HG02763 (cell line): ENCODE results near the gene IRAK1.

Experiments used
- ATAC-seq: cut with Tn5 transposase; IDR thresholded peaks from one replicate; pipeline ENCODE4 v1.9.1; 2021; ENCODE audit warnings: mild to moderate bottlenecking, moderate library complexity; ENCODE audit not compliant: unreplicated experiment

IRAK1 gene

DNA sequence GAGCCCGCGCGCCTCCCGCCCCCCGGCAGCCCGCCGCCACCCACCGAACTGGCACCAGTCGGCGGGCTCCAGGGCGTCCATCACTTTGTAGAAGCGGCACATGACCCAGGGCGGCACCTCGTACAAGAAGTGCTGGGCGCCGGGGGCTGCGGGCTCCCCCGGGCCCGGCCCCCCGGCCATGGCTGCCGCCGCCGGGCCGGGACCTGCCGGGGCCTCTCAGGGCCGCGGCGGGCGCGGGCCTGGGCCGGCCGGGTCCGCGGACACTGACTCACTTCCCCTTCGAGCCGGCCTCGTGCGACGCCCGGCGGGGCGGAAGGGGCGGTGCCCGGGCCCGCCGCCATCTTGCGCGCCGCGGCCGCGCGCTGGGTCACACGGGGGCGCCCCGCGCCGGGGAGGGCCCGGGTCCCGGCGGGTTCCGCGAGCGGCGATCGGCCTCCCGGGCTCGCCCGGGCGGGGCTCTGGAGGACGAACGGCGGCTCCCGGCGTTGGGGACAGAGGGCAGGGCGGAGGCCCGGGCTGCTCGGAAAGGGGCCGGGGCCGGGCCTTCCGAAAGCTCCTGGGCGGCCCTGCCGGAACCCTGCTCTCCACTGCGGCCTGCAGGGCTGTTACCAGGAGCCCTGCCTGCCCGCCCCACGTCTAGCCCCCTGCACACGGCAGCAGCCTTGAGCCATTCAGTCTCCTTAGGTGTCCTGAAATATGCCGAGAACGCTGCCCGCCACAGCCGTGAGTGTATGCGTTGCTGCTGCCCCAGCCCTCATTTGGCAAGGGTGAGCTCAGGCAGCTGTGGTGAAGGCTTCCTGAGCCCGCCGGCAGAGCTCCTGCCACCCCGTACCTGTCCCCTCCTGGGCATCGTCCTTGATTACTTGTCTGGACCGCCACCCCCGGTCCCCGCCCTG lies at the start of gene IRAK1:
Gene IRAK1 (minus strand): TSS at position 270 of the 896 bp plus-strand sequence. CDS start 90 bp downstream, at position 180.
- peak; percentile 63 for ATAC-seq

DNA sequence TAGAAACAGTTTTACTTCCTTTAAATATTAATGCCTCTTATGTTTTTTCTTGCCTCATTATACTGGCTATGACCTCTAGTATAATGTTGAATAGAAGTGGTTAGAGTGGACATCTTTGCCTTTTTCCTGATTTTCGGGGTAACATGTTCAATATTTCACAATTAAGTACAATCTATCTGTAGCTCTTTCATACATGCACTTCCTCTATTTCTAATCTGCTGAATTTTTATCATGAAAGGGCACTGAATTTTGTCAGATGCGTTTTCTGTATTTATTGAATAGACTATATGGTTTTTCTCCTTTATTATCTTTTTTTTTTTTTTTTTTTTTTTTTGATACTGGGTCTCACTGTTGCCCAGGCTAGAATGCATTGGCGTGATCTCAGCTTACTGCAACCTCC lies 48.9 kb upstream of the IRAK1 start:
- ATAC-seq: no peak

DNA sequence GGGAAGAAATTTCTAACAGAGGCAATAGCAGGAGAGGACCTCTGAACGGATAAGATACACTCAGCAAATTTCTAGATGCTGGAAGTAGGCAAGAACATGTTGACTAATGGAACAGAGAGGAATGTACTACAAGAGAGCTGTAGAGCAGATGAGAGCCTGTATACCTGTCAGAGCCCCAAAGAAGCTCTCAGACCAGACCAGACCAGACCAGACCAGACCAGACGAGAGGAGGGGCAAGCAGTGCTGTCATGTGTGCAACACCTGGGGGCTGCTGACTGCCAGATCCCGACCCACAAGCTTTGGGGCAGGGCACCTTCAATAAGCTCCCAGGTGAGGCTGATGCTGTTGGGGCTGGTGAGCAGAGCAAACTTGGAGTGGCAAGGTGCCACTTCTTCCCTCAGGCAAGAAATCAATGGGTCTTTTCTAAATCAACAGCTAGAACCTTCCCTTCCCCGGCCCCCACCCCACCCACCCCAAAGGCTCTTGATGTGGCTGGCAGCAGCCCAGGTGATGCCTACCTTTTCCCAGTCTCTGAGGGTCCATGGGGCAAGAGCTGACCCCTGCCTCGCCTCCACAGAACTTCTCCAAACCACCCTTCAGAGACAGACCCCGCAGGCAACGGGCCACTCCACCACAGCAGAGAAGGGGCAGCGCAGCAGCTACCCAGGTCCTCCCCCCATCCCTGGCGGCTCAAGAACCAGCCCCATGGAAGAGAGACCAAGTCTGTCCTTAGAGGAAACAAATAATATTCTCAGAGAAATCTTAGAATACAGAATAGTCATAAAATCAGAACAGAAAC lies 45.1 kb upstream of the IRAK1 start:
- no peak for ATAC-seq

DNA sequence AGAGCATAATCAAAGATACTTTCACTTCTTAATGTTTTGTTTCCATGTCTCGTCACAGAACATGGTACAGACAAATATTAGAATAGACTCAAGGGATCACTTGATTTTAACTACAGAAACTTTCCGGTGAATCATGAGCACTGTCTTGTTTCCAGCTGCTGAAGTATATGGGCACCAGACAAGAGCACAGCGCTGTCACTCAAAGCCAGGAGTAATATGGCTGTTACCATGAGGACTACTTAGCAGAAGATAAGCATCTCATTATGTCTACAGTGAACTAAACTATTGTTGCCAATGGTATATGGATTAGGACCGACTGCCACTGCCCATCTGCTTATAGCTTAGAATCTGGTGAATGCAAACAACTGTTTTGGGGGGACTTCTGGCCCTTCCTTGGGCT lies 43.5 kb upstream of the IRAK1 start:
- no peak for ATAC-seq

DNA sequence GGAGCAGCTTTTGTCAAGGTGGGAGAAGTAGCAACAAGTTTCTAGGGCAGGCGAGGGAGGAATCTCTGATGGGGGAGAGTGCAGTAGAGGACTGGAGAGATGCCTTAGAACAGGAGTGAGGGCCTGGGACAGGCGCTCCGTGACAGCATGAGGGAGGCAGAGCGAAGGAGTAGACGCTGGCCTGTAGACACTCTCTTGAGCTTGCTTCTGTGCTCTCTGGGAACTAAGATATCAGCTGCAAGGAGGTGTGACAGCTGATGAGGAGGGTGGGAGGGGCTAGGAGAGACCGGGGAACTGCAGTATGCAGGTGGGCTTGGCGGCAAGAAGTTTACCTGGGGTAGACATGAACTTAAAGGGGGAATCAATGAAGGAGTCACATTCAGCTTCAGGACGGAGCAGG lies 42.1 kb upstream of the IRAK1 start:
- ATAC-seq: no peak

DNA sequence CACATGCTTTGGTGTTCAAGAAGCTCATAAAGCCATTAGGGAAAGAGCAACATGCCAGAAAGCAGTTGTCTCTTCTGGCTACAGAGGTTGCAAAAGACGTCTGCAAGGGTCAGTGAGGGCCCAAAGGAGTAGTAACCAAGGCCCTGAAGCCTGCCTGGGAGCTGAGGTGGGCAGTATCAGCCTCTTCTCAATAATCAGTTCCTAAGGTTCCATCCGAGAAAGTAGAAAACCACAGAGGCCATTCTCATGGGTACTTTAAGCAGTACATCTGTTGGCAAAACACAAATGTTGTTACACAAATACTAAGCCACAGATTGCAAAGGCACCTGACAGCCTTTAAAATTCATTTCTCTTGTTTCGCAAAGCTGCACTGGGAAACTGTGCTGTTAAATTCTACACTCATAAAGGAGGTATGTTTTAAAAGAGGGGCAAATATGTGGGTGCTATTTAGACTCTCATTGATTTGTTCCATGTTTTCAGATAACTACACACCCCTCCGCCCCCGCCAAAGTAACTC lies 40.1 kb upstream of the IRAK1 start:
- ATAC-seq: no peak

DNA sequence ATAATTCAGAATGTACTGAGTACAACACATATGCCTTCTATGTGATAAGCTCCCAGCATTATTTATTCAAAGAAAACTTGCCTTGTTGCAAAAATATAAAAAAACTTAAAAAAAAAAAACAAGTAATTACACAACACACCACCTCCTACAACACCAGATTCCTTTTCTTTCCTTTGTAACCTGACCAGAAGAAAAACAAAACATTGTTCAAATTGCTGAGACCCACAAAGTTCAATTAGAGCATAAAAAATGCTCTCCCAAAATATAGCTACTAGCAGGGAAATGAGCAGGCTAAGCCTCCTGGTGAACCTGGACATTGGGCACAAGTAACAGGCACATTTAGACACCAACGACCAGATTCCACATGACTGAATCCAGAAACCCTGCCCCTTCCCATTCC lies 39.5 kb upstream of the IRAK1 start:
- no peak for ATAC-seq

DNA sequence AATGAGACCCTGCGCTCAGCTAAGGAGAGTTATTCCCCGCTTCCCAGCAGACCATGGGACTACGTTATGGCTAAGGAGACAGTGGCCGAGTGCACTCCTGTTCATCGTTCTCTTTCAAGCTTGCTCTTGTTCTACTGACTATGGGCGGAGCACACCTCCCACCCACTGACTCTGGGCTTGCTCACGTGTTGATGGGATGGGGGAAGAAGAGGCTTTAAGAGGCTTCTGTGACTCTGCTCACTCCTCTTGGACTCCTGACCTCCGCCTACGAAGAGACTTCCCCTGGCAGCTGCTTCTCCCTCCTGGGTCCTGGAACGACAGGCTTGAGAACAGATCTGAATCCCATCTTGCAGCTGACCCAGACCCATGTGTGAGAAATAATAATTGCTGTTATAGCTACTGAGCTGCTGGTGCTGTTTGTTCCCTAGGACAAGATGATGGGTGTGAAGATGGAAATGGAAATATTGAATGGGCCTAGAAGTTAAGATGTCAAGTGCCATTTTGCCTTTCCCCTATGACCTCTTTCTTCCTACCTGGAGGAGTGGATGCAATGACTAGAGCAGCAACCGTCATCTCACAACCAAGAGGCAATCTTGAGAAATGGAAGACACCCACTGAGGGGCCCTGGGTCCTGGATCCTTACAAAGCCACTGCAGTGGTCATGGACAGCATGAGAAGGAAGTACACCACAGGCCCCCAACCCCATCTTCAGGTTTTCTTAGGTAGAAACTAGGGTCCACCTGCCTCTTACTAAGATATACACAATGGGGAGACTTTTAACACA lies 38.7 kb upstream of the IRAK1 start:
- no peak for ATAC-seq

DNA sequence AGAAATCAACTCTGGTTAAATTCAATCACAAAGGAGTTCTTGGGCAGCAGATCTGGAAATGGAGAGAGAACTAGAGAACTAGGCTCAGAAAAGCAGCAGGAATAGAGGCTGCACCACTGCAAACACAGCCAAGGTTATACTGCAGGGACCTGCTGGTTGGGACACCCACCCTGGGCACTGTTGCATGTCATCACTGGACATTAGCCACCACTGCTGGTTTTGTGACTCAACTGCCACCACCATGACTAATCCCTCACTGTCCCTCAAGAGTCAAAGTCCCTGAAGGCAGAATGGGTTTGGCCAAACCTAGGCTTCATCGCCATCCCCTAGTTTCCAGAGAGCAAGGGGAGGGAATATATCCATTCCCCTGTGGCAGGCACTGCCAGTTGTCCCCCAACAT lies 38.1 kb upstream of the IRAK1 start:
- ATAC-seq: no peak

DNA sequence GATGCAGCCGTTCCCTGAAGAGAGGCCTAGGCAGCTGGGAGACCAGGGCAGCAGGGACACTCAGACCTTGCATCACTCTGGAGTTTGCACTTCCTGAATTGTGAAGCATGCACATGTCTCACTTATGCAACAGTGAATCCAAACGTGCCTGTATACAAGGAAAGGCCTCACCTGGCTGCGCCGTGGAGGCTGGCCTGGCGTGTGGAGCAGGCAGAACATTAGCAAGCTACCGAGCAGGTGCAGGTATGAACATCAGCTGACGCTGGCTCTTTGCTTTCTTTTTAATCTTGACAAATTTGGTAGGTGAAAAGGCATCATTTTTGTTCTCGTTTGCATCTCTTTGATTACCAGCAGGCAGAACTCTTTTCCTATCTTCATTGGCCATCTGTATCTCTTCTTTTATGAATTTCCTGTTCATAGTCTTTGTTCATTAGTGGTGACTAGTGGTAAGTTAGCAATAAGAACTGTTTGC lies 37.1 kb upstream of the IRAK1 start:
- no peak for ATAC-seq

DNA sequence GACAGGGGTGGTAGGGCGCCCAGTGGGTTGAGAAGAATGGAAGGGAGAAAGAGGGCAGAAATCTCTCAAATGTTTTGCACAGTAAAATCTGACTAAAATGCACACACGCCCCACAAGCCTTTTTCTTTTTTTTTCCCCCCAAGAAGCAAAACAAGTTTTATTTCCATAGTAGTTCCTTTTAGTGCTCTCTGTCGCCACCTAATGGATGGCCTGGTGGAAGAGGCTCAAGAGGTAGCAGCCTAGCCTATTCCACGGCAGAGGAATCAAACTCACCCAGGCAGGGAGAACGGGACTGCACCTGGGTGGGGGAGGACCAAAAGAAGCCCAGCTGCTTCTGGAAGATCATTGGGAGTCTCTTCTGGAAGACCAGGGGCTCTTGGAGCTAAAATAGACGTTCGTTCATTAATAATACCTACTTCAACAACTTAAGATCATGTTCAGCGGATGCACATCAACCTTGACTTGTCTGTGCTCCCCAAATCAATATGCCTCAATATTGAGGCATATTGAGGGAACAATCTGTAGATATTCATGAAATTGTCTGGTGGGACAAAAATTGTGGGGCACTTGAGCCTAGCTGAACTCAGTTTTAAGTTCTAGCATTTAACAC lies 31.6 kb upstream of the IRAK1 start:
- ATAC-seq: no peak

DNA sequence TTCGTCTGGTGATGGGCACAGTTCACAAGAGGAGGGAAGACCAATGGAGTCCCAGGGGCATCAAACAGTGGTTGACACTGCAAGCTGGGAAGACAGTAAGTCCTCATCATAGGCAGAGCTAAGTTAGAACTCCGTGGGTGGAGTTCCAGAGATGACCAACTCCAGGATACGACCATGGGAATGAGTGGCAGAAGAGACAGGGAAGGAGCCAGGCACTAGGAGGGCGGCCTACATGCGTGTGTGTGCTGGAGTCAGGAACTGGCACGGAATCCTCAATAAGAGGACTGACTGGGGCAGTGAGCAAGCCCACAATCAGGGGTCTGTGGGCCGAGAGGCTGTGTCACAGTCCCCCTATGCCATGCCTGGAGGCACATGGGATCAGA lies 30.4 kb upstream of the IRAK1 start:
- ATAC-seq: no peak

DNA sequence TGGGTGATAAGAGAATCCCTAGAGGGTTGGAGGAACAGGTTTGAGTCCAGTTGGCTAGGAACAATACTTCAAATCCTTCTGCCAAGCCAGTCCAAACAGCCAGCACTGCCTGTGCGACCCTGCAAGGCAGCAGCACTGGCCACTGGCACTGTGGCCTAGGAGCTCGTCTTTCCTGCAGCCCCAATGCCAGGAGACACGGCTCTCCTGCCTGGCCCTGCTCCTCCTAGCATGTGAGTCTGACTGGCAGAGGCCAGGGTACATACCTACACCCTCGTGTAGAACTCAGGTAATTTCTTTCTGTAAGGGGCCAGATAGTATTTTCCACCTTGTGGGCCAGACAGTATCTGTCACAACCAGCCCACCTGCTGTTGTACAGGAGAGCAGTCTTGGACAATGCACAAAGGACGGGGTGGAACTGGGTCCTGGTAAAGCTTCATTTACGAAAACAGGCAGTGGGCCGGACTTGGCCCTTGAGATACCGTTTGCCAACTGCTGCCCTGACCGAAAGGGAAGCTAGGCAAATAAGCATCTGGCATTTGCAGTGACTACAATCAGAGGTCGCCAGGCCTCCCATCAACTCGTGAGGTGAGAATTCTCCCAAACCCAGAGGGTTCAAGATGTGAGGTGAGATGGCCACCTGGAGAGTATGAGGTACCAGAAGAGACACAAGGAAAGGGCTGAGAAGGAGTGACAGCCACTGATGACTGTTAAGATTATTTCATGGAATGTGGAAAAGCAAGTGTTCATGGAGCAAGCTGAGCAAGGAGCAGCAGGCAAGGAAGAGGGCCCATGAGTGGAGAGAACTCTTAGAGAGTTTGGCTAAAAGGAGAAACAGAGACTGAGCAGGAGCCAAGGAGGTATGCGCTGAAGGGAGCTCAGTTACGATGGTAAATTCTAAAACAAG lies 29.8 kb upstream of the IRAK1 start:
- ATAC-seq: no peak

DNA sequence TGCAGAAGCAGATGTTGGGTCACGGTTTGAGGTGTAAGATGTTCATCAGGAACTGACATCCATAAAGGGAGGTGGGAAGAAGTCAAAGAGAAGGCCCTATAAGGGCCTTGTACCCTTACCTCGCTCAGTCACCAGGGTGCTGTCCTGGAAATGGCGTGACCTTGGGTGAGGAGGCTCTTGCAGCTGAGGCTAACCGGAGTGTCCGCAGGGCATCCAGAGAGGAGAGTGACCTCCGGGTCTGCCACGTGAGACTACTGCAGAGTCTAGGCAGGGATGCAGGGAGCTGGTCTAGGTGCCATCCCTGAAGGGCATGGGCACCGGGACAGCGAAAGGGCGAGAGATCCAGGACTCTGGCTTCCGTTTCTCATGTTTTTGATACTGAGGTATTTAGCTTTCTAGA lies 28.7 kb upstream of the IRAK1 start:
- no peak for ATAC-seq

DNA sequence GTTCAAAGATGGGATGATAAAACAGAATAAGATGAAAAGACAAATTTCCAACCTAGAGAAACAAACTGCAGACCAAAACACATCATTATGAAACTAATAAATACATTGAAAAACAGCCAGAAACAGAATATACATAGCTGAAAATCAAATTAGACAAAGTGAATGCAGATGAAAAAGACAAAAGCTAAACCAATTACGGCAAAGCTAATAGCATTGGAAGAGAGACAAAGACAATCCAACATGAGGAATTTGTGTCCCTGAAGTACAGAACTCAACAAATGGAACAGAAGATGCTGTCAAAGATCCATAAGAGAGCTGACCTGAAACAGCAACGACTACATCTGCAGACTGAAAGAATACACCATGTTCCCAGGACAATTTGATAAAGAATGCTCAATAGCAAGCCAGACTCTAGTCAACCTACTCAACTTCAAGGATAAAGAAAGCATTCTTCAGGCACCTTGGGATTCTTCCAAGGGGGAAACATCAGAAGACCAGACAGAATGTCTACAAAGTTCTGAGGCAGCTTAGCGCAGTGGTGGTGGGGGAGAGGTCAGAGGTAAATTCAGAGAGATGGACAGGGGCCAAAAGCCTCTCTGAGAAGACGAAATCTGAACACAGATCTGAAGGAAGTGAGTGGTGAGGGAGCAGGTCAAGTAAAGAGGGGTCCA lies 27.4 kb upstream of the IRAK1 start:
- ATAC-seq: no peak

DNA sequence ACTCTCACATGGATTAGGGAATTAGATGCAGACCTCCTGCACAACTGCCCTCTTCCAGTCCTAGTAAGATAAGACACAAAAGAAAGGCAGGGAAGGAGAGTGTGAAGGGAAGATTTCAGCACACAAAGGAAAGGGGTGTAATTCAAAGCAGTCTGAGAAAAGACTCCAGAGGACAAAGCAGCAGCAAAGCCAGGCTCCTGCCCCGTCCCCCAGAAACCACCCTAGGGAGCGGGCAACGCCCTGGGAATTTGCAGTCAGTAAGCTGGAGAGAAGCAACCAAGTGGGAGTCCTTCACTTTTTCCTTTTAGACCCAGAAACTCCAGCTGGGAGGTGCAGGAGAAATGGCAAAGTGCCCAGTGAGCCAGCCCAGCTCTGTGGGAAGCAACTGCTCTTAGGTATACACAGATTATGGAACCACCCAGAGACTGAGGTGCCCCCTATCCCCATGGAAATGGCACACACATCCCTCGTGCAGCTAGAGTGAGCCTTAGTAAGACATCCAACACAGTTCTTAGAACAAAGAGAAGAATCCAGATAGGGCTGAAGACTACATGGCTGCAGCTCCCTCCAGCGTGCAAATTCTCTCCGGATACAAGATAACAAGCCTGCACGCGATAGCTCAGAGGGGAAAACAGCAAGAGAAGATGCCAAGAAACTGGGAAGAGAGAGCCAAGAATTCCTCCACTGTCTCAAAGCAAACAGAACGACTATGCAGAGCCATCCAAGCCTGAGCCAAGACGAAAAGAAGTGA lies 26.5 kb upstream of the IRAK1 start:
- no peak for ATAC-seq

DNA sequence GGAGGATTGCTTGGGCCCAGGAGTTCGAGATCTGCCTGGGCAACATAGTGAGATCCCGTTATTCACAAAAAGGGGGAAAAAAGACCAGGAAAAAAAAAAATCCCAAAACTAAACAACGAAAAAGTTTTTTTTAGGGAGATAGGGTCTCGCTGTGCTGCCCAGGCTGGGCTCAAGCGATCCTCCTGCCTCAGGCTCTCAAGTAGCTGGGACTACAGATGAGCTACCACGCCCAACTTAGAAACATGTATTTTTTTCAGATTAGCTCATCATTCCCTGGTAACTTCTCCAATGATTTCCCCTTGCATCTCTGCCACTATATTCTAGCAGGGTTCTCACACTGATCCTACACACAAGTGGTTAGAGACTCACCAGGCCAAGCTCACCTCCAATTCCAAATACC lies 24.4 kb upstream of the IRAK1 start:
- no peak for ATAC-seq

DNA sequence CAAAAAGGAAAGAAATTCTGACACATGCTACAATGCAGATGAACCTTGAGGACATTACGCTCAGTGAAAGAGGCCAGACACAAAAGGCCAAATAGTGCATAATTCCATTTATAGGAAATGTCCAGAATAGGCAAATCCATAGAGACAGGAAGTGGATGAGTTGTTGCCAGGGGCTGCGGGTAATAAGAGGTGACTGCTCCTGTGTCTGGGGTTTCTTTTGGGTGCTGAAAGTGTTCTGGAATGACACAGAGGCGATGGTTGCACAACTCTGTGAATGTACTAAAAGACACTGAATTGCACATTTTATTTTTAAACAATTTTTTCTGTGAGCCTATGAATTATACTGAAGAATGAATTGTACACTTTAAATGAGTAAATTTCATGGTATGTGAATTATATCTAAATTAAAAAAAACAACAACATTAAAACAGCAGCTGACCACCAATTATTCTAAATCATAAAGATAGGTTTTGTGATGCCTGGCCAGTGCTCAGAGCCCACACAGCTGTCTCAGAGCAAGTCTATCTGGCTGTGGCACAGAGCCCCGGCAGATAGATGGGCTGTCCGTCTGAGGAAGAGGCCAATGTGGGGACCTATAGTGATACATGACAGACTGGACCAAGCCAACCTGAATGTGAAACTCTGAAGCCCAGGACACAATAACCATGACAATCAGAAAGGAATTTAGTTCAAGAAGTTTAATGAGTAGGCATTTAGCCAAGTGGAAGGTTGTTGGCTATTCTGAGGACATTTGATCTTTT lies 23.5 kb upstream of the IRAK1 start:
- no peak for ATAC-seq
